ENCODE results near the gene COL5A3.

Gene COL5A3

GRCh38 chr19:10013834-10014618 is 3.7 kb upstream of the COL5A3 start:
- DNase-seq = no peak
- intact Hi-C loops (cut with DNase I) = no loop called here

GRCh38 chr19:10013316-10013715 is 3.0 kb upstream of the COL5A3 start, which contains the start of gene RDH8:
TSS of gene RDH8 (plus strand) at chr19:10013483. CDS start at chr19:10013498, 15 bp downstream.
- no peak for DNase-seq
- intact Hi-C loops (cut with DNase I) = no loop called here

GRCh38 chr19:10011974-10012373 is 1.7 kb upstream of the COL5A3 start:
- DNase-seq = no peak

GRCh38 chr19:10010939-10011338 is 635 bp upstream of the COL5A3 start:
- intact Hi-C loops (cut with DNase I) = no loop called here

More at GRCh38 chr19:10011974-10012373, 1.7 kb upstream of the COL5A3 start:
- intact Hi-C loops (cut with DNase I) = no loop called here

GRCh38 chr19:10009714-10010224 is 535 bp downstream of the COL5A3 start:
- DNase-seq = peak in 13 of 42 donors; percentile 17 to 65 (median 33)
- intact Hi-C loops (cut with DNase I) = no loop called here

More at GRCh38 chr19:10010939-10011338, 635 bp upstream of the COL5A3 start:
- no peak for DNase-seq

GRCh38 chr19:10008184-10008765 is 2.0 kb downstream of the COL5A3 start:
- DNase-seq = no peak
- intact Hi-C loops (cut with DNase I) = no loop called here

- intact Hi-C loops (cut with DNase I) = no loop called here
- DNase-seq = no peak
These were observed 2.7 kb downstream of the COL5A3 start for GRCh38 chr19:10007371-10008183.

GRCh38 chr19:10006752-10007323 is 3.5 kb downstream of the COL5A3 start:
- intact Hi-C loops (cut with DNase I) = no loop called here
- DNase-seq = no peak

- intact Hi-C loops (cut with DNase I) = no loop called here
- peak in 2 of 42 donors; percentile 25 to 56 for DNase-seq
These were observed 4.0 kb downstream of the COL5A3 start for GRCh38 chr19:10006335-10006708.

GRCh38 chr19:10005632-10006334 is 4.5 kb downstream of the COL5A3 start:
- DNase-seq = no peak
- intact Hi-C loops (cut with DNase I) = no loop called here

GRCh38 chr19:10004617-10005016 is 5.7 kb downstream of the COL5A3 start:
- DNase-seq = no peak
- intact Hi-C loops (cut with DNase I) = no loop called here

GRCh38 chr19:10003271-10003670 is 7.0 kb downstream of the COL5A3 start:
- intact Hi-C loops (cut with DNase I) = no loop called here
- DNase-seq = no peak

GRCh38 chr19:10001899-10002298 is 8.4 kb downstream of the COL5A3 start:
- peak in 2 of 42 donors; percentile 34 to 38 for DNase-seq
- intact Hi-C loops (cut with DNase I) = no loop called here

GRCh38 chr19:10000171-10000826 is 10.0 kb downstream of the COL5A3 start:
- DNase-seq = peak; percentile 11 to 87 (median 70)
- intact Hi-C loops (cut with DNase I) = no loop called here

- intact Hi-C loops (cut with DNase I) = no loop called here
- DNase-seq = no peak
These were observed 13.8 kb downstream of the COL5A3 start for GRCh38 chr19:9996541-9996940.

GRCh38 chr19:9995999-9996398 is 14.3 kb downstream of the COL5A3 start:
- no peak for DNase-seq
- intact Hi-C loops (cut with DNase I) = no loop called here

GRCh38 chr19:9995084-9995483 is 15.2 kb downstream of the COL5A3 start:
- DNase-seq = no peak
- intact Hi-C loops (cut with DNase I) = no loop called here
